HG03280 (cell line): ENCODE data around the gene CISD1.

Source experiments
- ATAC-seq: cut with Tn5 transposase; IDR thresholded peaks from one replicate; pipeline ENCODE4 v1.9.1; 2021; ENCODE audit warnings: mild to moderate bottlenecking, moderate library complexity; ENCODE audit not compliant: unreplicated experiment

CISD1 gene

DNA sequence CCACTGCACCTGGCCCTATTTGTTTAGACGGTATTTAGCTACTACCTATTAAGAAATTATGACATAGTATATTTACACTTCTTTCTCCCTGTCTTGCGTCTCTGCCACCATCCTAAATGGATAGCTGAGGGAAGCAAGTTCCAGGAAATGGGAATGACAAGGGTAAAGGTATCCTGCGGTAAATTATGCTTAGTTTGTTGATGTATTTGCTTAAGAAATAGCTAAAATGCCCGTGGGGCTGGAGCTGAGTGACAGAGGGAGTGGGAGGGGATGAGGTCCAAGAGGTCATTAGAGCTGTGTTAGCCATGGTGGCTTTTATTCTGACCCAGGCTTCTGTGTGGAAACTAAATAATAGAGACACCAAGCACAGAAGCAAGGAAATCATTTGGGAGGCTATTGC is 36.9 kb downstream of the CISD1 start:
- ATAC-seq, result no peak

DNA sequence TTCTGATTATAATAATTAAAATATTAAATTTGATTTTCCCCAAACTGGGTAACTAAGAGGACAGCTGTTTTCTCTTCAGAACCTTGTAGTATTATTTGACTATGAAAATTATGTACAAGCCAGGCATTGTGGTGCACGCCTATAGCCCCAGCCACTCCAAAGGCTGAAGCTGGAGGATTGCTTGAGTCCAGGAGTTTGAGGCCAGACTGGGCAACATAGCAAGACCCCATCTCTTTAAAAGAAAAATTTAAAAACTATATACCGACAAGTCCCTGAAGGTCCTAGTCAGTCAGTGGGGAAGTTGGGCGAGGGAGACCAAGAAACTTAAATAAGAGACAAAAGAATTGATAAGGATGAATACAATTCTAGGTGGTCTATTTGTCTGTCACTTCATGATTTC is 38.7 kb downstream of the CISD1 start:
- ATAC-seq, result no peak

DNA sequence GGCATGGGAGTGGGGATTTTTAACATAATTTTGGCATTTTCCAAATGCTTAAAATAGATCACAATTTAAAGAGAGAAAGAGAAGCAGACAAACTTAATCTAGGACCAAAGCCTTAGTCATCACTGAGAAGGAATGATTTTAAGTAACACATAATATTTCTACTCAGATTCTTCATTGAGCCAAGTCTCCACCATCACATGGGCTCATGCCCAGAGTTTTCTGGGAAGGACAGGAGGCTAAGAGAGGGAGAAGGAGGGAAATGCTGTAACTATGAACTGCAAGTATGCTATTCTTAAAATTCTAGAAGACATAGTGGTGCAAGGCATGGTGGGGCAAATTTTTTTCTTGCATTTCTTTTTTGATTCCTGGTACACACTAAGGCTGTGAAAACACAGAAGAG is 42.1 kb downstream of the CISD1 start:
- ATAC-seq, result no peak

DNA sequence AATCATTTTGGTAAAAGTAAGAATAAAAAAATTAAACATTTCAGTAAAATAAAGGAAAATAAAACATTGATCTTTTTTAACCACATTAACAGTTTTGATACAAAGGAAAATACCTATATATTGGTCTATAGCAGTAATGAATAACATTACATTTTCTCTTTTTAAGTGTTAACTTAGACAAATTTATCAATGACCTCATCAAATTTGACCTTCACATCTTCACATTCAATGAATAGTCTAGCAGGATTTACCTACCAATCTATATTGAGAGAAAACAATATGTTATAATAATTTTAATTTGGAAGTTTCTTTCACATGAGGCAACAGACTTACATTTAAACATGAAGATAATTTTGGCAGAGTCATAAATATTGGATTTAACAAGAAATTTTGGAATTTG is 47.9 kb downstream of the CISD1 start:
- no peak for ATAC-seq

DNA sequence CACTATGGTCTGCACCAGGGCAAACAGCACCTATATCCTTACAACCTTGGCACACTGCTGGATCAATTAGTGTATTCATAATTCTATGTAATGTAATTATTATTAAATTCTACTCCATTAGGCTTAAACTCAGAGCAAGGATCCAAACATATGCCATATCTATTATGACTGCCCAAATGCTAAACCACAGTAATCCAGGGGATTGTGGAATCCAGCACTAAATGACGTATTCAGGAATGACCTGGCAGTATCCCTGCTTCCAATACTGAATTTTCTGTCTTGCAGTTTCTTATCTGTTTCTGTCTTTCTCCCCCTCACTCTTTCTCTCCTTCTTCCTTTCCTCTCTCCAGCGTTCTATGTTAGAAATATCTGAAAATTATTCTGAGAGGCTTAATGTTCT is 49.4 kb downstream of the CISD1 start:
- ATAC-seq, result no peak

DNA sequence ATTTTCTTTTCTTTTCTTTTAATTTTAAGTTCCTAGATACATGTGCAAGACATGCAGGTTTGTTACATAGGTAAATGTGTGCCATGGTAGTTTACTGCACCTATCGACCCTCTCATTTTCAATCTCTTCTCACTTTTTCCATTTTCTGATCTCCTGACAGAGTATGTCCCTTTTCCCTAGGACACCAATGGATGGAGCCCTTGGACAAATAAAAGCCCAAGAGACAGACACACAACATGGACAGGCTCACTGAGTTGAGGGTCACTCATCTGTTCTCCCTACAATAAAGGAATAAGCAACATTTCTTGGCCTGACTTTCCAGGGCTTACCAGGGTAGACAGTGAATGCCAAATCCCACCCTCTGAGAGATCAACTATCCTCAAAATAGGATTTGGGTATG is 50.6 kb downstream of the CISD1 start:
- no peak for ATAC-seq

DNA sequence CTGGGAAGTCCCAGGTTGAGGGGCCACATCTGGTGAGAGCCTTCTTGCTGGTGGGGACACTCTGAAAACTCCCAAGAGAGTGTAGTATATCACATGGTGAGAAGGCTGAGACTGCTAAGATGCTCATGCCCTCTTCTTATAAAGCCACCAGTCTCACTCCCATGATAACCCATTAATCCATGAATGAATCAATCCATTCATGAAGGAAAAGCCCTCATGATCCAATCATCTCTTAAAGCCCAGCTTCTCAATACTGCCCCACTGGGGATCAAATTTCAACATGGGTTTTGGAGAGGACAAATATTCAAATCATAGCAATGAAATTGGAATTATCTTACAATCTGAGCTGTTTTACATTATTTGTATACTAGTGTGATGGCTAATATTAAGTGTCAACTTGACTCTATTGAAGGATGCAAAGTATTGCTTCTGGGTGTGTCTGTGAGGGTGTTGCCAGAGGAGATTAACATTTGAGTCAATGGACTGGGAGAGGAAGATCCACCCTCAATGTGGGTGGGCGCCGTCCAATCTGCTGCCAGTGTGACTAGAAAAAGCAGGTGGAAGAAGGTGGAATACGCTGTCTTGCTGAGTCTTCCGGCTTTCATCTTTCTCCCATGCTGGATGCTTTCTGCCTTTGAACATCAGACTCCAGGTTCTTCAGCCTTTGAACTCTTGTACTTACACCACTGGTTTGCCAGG is 51.5 kb downstream of the CISD1 start:
- ATAC-seq, result no peak

DNA sequence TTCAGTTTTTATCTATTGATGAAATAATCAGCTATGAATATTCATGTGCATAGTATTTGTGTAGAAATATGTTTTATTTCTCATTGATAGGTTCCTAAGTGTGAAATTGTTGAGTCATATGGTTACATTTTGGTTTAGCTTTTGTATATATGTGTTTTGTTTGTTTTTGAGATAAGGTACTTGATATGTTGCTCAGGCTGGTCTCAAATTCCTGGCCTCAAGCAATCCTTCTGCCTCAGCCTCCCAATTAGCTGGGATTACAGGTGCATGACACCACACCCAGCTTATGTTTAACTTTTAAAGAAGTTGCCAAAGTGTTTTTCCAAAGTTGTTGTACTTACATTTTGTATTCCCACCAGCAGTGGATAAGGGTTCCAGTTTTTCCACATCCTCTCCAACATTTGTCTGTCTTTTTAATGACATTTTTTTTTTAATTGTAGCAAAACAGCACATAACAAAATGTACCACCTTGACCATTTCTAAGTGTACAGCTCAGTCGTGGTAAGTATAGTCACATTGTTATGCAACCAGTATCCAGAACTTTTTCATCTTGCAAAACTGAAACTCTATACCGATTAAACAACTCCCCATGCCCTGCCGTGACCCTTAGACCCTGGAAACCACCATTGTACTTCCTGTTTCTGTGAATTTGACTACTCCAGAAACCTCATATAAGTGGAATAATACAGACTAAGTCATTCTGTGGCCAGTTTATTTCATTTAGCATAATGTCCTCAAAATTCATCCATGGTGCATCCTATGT is 53.3 kb downstream of the CISD1 start:
- no peak for ATAC-seq

DNA sequence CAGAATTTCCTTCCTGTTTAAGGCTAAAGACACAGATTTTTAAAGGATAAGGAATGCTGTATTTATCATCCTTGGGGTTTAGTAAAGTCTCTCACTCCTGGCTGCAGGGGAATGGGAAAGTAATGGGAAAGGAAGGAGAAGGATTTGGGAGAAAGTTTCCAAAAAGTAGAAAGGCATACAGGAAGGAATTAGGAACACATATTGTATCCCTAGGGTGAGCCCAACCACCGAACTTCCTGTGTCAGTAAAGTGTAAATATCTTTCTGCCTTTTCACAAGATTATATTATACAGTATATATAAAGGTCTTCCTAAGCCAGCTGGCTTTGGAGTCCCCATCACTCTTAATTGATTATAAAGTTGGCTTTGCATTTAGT is 53.9 kb downstream of the CISD1 start:
- ATAC-seq, result no peak

DNA sequence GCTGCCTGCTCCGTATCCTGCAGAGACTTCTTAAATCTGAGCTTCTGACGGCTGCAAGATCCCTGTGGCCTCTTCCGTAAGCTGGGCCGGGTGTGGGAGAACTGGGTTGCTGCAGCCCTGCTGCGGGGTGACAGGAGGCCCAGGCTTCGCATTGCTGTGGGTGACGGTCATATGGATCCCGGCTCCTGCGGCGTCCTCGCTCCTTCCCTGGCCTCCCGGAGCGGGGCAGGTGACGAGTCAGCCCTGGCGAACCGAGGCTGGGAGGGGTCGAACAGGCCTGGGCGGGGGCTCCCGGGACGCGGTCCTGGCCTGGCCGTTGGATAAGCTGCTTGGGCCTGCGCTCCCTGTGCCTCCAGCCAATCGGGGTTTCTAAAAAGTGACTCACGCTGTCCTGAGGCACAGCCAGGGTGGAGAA is 58.0 kb downstream of the CISD1 start:
- ATAC-seq, result no peak

DNA sequence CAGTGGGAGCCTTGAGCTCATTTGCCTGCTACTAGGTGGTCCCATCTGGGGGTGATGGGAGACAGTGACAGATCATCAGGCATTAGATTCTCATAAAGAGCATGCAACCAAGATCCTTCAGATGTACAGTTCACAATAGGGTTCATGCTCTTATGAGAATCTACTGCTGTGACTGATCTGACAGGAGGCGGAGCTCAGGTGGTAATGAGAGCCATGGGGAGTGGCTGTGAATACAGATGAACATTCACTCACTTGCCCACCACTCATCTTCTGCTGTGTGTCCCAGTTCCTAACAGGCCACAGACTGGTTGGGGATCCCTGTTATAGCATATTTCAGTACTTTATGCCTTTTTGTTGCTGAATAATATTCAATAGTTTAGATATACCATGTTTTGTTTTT is 59.3 kb downstream of the CISD1 start:
- ATAC-seq, result no peak

DNA sequence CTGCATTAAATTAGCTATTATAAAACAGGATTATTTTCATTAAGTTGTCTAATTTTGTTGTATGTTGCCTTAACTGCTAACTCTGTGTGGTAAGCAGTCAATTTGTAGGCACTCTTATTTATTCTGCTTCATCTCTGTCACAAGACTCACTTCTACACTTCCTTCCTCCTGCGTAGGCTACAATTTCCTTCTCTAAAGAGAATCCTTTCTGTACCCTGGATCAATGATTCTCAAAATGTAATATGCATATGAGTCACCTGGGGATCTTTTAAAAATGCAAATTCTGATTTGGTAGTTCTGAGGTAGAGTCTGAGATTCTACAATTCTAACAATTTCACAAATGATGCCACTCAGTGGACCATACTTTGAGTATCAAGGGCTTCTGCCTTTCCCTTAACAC is 61.5 kb downstream of the CISD1 start:
- no peak for ATAC-seq

DNA sequence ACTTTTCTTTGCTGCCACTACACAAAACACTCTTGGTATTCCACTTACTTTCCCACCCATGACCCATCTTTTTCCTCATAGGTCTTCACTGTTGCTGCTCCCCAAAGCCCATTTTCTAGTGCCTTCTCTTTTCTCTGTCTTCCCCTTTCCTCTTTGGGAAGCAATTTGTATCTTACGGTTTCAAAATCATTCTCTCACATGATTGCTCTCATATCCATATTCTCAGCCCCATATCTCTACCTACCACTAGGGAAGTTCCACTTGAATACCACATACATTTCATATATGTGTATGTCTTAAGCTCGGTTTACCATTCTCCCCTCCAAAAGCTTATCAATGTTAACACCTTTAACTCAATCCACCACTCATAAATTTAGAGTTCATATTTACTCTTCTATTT is 62.7 kb downstream of the CISD1 start:
- ATAC-seq, result no peak

DNA sequence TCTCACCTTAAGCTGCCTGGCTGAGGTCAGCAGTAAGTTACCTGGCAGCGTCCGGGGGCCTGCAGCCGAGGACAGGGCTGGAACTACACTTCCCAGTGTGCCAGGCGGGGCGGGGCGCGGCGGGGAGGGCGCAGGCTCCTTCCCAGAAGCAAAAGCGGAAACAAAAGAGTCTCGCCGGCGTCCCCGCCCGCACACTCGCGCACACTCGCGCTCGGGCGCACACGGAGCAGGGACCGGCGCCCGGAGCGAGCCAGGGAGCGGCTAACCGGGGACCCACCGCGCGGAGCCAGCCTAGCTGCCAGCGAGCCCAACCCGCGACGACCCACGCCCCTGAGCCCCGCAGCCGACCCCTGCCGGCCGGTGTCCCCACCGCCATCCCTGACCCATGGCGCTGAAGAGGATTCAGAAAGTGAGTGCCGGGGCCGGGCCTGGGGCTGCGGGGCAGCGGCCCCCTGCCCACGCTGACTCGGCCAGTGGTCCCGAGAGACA is 65.9 kb downstream of the CISD1 start, which contains the start of gene UBE2D1:
Gene UBE2D1 (plus strand): TSS at position 190 of the 489 bp plus-strand sequence. CDS start 196 bp downstream, at position 386.
- peak; percentile 94 for ATAC-seq

DNA sequence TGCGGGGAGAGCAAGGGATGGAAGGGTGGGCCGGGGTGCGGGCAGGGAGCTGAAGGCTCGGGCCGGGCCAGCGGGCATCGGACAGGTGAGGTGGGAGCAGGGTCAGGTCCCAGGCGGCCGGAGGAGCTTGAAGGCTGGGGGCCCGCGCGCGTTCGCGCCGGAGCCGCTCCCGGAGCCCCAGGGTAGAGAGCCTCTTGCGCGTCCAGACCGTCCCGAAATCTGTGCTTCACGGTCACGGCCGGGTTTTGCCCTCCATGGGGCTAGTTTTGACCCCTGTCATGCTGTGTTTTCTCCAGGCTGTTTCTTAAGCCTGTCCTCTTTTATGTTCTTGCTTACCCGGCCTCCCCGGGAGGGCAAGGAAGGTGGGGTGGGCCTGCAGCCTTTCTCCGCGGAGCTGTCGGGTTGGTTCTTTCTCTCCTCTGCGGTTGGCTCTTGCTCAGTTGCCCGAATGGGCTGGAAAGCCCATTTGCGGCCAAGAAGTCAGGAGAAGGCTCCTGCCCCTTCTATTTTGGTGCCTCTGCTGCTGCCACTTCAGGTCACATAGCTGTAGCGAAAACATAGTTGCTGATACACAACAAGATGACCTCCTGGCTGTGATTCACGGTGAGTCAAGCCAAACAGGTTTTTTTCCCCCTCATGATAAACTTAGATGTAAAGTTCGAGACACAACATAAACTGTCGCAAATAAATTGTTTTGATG is 66.5 kb downstream of the CISD1 start:
- ATAC-seq, result peak; percentile 48

DNA sequence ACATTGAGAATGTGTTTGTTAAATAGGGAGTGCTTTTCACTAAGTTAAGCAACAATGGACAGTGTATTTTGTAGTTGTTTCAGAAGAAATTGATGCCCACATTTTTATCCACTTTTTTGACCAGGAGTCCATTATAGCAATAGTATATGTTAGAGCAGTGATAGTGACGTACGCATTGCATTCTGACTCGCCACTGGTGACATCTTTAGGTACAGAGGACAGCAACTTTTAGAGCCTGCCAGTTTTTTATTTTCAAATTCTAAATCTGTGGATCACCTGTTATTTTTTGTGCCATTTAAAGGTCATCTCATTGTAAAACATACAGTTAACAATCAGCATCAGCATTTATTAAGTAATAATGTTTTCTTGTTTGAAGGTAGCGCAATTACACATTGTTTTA is 67.3 kb downstream of the CISD1 start:
- ATAC-seq, result no peak
